NCI-H2029 treated with DMSO at 0.1 percent for 48 hours (cell line): ENCODE data around the gene KDM4C.

Experiments
- DNase-seq: peaks from one replicate; lab custom pipeline; 2025; lab: John Stamatoyannopoulos, UW

The KDM4C gene

DNA sequence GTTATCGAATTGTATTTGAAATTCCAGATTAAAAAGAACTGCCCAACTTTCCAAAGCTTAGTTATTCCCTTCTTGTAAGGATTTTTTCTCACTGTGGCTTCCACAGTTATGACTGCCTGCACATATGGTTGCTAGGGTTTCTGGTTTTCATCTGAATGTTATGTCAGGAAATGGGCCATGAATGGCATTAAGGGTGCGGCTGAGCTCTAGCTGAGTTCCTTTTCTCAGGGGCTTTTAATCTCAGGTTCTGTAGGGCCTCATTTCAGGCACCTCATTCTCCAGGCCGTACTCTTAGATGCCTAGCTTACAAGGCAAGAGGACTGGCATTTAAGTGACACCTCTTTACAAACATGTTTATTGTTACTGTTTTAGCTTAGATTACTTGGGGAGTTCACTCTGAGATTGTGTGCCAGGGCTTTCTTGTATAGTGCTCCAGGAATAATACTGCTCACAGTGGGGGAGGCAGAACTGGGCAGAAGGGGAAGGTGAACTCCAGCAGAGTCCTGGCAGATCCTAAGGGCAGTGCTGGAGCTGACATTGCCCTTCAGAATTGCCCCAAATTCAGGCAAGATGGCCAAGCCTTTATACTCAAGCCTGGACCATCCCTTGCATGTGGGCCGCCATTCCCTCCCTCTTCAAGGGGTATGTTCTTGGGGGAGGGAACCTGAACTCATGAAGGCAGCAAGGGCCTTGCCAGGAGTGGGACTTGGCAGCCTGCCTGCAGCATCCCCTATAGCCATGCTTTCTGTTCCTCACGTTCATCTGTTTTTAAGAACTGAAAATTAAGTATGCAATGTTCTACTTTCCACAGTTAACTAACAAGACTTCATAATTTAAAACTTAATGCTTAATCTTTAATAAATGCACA is 111.5 kb downstream of the KDM4C start:
- DNase-seq: no peak

DNA sequence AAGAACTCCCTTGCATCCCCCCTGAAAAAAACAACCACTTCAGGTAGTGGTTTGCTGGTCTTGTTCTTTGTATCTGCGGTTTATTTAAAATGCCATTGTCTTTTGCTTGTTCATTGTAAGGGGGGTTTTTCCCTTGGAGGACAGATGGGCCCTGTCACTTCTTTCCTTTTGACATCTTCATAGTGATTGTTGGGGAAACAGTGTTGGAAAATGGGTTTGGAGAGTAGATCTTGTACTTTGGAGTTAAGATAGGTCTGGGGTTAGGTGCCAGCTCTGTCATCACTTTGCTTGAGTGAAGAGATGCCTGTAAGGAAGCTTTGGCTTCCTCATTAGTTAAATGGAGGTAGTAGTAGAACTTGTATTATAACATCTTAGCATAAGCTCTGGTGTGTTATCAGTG is 112.4 kb downstream of the KDM4C start:
- no peak for DNase-seq

DNA sequence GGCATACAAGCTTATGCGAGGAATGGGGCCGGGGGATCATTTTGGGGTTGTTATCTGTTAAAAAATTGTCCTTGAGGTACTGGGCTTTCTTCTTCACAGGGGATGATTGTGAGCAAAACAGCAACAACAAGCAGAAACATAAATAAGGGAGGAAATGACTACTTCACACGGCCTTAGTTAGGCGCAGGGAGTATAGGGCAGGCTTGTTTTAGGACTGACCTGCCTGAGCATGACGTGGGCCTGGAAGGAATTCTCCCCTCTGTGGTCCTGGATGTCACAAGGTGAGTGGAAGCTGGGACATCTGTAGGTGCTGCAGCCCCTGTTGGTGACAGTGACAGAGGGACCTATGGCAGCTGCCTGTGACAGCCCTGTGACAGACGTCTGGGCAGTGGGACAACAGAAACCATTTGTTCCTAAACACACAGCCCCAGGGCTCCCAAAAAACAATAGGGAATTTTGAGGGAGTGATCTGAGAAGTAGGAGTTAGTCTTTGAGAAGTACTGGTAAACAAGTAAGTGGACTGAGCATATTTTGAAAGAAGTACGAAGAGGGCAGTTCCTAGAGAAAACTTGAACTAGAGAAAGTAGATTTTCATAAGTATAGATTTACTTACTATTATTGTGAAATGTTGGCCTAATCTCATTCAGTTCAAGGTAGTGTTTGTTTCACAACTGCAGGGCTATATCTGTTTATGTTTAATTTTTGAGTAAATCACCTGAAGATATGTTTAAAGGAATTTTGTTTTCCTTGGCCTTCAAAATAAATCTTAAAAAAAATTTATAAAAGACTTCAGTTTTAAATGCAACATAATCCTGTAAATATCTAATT is 113.1 kb downstream of the KDM4C start:
- DNase-seq: no peak

DNA sequence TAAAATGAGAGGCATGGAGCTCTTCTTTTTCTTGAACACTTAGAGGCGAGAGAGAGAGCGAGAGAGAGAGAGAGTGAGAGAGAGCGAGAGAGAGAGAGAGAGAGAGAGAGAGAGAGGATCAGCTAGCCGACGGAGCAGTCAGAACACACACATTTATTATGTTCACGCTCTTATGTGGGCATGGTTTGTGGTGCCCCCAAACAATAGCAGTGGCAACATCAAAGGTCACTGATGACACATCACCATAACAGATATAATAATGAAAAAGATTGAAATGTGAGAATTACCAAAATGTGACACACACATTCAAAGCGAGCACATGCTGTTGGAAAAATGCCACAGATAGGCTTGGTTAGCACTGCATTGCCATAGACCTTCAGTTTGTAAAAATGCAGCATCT is 116.1 kb downstream of the KDM4C start:
- DNase-seq: no peak

DNA sequence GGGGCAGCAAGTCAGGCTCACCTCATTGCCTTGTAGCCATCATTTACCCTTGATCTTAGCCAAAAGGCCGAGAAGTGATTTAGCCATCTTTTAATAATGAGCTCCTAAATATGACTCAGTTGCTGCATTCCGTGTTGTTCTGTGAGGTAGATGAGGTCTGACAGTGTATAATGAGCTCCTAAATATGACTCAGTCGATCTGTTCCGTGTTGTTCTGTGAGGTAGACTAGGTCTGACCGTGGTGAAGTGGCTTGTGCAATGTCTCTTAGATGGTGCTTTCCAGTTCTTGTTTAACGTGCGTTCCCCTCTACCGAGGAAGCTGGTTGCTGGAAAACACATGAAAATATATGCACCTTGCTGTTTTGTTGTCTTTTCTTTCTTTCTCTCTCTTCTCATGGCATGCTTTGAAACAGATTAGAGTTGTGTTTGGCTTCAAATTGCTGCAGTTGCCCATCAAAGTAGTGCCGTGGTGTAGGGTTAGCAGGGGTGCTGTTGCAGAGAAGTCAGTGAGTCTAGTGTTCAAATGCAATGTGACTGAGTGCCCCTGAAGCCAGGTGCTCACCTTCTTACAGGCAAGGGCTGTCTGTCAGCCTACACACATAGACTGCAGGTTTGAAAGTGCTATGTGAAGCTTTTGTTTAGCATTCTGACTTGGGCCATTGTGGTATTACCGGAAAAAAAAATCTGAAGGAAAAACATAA is 118.6 kb downstream of the KDM4C start:
- DNase-seq: no peak

DNA sequence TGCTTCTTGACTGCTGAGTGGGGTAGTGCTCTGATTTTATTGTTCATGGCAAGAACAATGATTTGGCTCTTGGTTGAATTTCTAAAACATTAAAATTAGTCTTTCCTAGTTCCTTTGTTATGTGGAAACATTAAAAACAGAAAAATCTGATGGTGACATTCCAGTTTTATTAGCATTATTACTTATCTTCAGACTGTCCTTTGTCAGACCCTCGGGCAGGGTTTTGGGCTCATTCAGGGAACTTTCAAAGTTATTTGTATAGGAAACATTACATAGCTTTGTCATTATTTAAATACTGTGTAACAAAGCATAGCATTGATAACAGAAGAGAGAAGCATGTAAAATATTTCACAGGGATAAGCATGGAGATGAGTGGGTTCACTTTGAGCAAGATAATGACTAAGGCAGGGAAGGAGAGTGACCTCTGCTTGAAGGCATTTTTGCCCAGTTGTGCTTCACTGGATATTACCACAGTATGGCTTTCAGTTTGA is 119.9 kb downstream of the KDM4C start:
- DNase-seq: no peak

DNA sequence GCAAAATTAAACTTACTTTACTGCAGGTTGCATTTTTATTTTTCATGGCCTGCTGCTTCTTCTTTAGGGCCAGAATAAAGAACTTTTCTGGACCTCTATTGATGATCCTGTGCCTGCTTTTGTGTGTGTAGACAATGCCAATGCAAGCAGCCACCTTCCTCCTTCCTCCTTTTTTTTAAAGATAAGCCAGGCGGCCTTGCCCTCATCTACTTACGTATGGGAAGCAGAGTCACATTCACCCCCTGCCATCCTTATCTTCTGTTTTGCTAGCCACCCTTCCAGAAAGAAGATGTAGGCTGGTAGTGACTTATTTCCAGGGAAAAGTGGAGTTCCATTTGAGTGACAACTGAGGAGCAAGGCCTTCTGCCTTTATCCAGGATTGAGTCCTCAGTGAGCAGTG is 122.9 kb downstream of the KDM4C start:
- no peak for DNase-seq

DNA sequence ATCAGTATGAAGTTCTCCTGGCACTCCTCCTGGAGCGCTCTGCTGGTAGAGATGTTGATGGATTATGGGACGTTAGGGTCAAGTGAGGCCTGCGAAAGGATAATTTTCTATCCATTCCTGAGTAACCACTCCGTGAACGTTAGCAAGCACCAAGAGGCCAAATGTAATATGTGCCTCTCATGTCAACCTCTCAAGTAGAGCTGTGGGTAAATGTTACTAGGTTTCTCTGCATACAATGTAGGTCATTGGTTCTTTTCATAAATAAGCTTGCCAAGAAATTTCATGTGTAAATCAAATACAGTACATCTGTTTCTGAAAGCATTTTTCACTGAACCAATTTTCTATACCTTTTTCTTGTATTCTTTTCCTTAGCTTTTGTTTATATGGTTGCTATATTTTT is 126.3 kb downstream of the KDM4C start:
- peak; percentile 15 for DNase-seq

DNA sequence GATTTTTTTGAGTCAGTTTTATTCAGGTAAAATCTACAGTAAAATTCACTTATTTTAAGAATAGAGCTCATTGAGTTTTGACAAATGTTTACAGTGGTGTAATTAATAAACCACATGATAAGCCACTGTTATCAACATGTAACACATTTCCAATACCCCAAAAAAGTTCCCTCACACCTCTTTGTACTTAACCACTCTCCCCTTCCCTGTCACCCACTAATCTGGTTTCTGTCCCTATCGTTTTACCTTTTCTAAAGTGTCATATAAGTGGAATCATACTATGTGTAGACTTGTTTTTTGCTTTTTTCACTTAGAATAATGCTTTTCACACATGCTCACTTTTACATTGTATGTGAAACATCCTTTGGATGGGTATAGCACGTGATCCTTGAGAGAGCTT is 127.2 kb downstream of the KDM4C start:
- DNase-seq: no peak

DNA sequence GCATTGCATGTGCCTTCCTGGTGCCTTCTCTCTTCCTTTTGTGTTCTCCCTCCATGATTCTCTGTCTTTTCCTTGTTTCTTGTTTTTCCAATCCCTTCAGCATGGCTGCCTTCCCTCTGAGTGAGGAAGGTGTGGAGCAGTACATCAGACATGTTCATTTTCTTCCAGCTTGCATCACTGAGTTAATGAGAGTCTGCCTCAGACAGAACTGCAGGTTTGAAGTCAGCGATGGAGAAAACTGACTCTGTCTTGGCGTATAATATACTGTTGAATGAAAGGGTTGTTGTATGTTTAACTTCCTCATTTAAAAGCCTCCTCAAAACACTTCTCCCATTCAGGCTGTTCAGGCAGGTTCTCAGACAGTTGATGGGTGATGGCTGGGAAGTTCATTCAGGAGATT is 129.3 kb downstream of the KDM4C start:
- no peak for DNase-seq

DNA sequence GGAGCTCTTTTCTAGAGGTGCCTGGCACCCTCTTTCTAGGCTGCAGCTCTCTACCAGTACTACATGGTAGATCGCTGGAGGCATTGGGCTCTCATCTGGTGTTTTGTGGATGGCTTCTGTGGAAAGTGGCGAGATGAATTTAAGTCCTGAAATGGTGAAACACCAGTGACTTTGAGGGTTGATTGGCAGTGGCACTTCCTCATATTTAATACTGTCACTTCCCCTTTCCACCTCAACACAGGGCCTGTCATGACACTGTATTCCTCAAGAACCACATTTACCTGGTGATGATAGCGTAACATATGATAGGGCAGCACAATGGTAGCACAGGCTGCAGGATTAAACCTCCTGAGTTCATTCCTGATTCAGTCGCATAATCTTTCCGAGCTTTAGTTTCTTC is 132.1 kb downstream of the KDM4C start:
- no peak for DNase-seq

DNA sequence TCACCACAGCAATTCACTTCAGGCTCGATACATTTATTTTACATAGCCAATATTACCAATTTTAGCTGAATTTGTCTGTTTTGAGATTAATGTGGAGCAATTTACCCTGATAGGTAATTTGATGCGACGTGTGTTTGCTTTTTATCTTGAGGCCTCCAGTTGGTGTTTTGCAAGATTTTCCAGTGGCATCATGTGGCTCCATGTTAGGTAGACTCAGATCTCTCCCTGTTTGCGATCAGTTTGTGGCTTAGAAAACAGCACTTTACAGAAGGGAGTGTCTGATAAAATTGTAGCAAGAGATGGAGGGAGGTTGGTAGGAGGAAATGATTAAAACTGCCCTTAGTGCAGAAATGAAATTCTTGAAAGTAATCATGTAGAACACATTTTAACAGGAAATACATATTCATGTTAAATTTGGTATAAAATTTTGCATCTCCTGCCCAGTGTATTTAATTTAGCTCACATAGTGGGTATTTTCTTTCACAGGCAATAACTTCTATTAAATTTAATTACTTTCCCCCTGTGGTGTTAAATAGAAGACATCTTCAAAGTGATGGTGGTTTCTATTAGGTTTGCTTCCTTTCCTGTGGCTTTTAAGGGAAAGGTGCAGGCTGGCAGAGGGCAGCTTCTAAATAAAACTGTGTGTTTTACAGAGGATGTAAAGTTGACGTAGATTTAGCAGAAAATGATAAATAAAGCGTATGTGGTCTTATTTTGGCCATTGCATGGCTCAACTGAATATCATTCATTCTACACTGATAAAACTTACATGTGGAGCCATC is 135.8 kb downstream of the KDM4C start:
- DNase-seq: no peak

DNA sequence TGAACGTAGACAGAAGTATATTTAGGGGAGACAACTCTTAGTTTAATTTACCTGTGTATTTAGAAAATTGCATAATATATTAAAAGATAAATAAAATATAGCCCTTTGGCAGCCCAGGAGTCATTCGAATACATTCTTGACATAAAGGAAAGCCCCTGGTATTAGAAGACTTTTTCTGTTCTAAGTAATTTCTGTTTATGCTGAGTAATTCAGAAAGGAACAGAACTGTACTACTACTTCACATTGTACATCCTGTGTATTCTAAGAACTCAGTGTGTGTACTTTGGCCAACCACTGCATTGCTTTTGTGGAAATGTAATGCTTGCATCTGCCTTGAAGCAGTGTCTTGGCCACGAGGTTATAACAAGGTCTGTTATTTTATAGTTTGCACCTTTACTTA is 136.4 kb downstream of the KDM4C start:
- no peak for DNase-seq

DNA sequence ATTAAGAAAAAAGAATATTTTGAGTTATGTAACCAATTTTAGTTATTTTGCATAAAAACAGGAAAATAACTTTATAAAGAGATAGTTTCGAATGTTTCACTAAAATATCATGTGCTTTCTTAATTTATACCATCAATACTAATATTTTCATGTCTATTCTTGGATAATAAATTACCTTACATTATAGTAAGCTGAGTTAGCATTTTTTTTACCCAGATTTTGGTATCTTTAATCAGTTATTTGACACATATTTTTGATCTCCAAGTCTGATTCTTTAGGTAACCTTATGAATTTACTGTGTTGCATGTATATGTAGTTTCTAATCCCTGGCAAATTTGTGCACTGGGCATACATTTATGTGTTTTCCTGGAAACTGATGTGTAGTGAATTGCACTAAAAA is 138.0 kb downstream of the KDM4C start:
- no peak for DNase-seq

DNA sequence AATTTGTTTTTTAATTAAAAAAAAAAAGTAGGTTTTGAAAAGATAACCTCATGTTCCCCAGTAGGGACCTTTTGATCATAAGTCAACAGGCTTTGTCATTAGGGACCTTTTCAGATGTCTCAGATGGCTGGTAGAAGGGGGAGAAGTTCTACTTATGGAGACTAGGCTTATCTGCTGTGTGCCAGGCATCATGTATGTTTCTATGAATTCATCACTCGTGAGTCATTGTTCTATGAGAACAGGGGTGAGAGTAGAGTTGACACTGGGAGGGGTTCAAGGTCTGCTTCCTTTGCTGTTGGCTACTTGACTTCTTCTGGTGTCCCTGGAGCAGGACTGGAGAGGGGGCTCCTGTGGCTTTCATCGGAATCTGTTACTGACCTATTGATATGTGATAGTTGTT is 138.8 kb downstream of the KDM4C start:
- DNase-seq: no peak

DNA sequence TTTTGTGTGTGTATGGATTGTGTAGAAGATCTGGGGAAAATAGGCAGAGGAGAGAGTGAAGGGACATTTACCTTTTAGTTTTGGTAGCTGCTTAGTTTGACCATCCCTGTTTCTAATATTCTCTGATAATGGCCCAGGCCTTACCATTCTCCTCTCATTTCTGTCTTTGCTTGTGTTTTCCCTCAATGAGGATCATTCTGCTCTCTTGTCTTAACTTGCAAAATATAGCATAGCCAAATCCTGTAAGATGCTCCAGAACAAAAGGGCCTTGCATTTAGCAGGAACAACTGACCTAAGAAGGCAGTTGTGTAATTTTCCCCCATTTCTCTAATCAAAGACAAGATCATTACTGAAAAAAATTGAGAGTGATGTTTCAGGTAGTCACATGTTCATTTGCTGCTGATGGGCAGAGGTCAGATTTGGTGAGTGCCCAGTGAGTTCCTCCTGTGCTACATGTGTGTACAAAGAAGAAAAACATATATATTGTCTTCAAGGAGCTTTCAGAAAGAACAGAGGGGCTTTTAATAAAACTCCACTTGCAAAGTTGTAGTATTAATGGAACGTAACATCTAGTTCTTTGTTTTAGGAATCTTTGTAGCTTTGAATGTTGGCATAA is 139.5 kb downstream of the KDM4C start:
- no peak for DNase-seq

DNA sequence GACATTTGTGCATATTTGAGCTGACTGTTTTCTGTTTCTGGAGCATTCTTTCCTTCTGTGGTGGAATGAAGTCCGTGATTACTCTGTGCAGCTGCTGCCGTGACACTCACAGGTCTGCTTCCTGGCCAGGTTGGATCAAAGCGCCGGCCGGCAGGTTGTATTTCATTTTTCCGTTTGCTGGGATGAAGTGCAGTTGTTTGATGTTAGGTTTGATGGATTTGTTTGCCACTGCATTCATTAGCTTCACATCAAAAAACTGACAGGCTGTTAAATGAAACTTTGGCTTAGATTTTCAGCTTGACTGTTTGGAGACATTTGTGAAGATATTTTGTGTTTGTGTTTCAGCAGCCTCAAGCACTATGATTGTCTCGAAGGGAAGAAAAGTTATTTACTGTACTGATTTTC is 140.1 kb downstream of the KDM4C start:
- DNase-seq: no peak

DNA sequence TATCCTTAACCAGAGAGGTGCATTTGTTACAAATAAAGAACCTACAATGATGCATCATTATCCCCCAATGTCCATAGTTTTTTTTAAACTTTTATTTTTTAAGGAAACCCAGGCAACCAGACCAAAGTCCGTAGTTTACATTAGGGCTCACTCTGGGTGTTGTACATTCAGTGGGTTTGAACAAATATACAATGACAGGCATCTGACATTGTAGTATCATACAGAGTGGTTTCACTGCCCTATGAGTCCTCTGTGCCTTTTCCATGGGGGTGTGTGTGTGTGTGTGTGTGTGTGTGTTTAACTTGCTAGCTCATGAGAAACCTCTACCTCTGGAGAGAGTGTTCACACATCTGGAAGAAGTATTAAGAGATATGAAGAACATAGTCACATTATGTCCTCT is 141.5 kb downstream of the KDM4C start:
- DNase-seq: no peak

DNA sequence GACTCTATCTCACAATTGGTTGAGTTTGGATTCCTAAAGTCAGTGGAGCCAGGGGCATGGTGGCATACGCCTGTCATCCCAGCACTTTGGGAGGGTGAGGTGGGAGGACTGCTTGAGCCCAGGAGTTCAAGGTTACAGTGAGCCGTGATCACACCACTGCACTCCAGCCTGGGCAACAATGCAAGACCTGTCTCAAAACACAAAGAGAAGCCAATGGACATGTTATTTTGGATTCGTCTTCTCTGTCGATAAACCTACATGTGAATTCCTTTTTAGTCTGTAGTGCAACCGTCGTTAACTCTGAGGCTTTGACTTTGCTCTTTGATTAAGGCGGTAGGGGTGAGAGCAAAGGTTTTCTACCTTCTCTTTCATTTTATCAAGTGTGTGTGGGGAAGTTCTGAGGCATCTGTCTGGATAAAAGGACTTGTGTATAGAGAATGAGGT is 142.7 kb downstream of the KDM4C start:
- no peak for DNase-seq

DNA sequence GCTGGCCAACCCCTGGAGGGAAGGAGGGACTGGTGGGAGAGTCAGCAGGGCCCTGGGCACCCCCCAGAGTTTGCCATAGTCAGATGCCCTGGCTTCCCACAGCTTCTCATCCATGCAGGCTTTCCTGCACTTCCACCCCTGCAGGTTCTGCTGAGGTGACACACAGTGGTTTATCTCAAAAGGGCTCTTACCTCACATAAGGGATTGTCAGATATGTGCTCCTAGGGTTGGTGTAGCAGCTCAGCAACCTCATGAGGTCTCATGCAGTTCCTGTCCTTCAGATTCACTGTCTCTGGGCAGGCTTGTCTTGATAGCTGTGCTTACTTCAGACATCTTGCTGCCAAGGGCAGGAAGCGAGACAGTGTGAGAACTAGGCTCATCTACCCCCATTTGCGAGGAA is 143.4 kb downstream of the KDM4C start:
- DNase-seq: no peak

DNA sequence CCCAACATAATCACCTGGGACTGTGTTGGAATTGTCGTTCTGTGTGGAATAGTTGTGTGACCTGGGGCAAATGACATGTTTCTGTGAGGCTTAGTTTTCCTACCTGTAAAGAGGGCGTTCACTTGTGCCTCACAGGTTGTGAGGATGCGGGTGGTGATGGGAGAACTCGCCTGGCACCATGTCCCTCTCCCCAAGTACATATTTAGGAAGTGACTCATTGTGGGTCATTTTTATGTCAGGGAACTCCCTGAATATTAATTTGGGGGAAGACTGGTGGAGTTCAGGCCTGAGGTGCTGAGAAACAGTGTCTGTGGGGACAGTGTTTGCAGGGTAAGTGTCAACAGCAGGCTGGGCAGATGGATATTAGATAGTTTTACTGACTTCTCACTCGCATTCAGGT is 144.7 kb downstream of the KDM4C start:
- no peak for DNase-seq
